Activated CD4-positive, alpha-beta memory T cell treated with anti-CD3 and anti-CD28 coated beads, Interleukin-2, amount 10 ng/mL, durations not matched to agents 7 days and 5 days (primary cell): Measurements from ENCODE around the gene TM6SF1. TPM values are rescaled to one million over a fixed set of nuclear protein-coding genes. Genes with fewer than 3 reads are reported as not detected.

ENCODE experiments used
- CTCF ChIA-PET: fragments of 350-600 bp; sonication (Branson Sonifier 250); formaldehyde crosslinking; loops from one replicate; lab custom pipeline; 2021; ENCODE audit warnings: antibody characterized with exemption, inconsistent platforms; lab: Charles Lee
- POLR2A ChIA-PET: fragments of 350-600 bp; sonication (Branson Sonifier 250); formaldehyde crosslinking; loops from one replicate; lab custom pipeline; 2021; ENCODE audit warnings: antibody characterized with exemption; lab: Charles Lee
- DNase-seq: peaks from one replicate; pipeline ENCODE4 v3.0.0-alpha.2; 2020
- H3K27ac Mint-ChIP-seq: one replicate; pipeline ENCODE4 v1.8.0; 2021; ENCODE audit warnings: mild to moderate bottlenecking, mixed read lengths
- H3K27me3 Mint-ChIP-seq: one replicate; pipeline ENCODE4 v1.8.0; 2021; ENCODE audit warnings: mixed read lengths
- H3K36me3 Mint-ChIP-seq: one replicate; pipeline ENCODE4 v1.8.0; 2021; ENCODE audit warnings: low read depth, mixed read lengths
- H3K4me1 Mint-ChIP-seq: one replicate; pipeline ENCODE4 v1.8.0; 2021; ENCODE audit warnings: mixed read lengths
- H3K4me3 Mint-ChIP-seq: one replicate; pipeline ENCODE4 v1.8.0; 2021; ENCODE audit warnings: mild to moderate bottlenecking, mixed read lengths
- H3K9me3 Mint-ChIP-seq: one replicate; pipeline ENCODE4 v1.8.0; 2021; ENCODE audit warnings: mixed read lengths
- total RNA-seq, 2 experiments: library from RNA; stranded (reverse); gene quantifications; one replicate each; pipeline ENCODE4 v1.2.3, GENCODE V29; 2021

Gene TM6SF1
- total RNA-seq: 10 to 100 TPM; 20.4 to 22.0 TPM

DNA sequence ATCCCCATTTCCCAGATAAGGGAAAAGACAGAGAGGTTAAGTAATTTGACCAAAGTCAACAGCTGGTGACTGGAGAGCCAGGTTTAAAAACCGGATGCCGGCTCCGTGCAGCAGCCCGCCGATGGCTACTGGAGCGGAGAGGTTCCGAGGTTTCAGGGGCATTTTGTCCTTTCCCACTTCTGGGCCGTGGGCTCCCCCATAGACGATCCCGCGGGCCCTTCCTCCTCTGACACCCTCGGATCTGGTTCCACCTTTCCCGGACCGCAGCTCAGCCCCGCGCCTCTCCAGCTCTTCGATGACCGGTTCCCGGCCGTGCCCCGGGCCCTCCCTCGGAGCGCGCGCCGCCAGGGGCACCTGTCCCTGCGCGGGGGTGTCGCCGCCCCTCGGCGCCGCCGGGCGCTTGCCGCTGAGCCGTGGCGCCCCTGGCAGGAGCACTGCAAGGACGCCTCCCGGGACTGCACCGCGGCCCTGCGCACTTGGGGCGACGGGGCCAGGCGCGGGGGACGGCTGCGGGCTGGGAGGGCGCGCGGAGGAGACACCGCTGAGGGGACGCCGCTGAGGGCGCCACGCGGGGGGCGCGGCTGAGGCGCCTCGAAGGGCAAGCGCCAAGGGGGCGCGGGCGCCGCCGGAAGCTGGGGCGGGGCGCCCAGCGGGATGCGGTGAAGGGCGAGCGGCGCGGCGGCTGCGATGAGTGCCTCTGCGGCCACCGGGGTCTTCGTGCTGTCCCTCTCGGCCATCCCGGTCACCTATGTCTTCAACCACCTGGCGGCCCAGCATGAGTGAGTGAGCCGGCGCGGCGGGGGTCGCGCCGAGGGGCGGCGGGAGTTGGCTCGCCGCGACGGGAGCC, at the start of gene TM6SF1:
Gene TM6SF1, plus strand, starts transcription at position 652 of the 847 bp plus-strand sequence. Its CDS starts 36 bp downstream, at position 688.
- peak within 1 kb of the TSS; percentile 98 for H3K4me3 Mint-ChIP-seq
- H3K27ac Mint-ChIP-seq: peak within 1 kb of the TSS; percentile 90
- peak; percentile 46 for DNase-seq
- peaks cover 35% of the 10 kb centered on the region for H3K36me3 Mint-ChIP-seq
- no peaks in the 10 kb centered on the region for H3K9me3 Mint-ChIP-seq
- POLR2A ChIA-PET: interaction anchor here (0.6 to 2.0 kb wide), 8 partner anchors 9 to 567 kb away, joined by 3 to 8 read pairs (median 4); partner anchors contain the start of genes BTBD1, C15orf40 and RPS17
- peaks cover 41% of the 10 kb centered on the region for H3K27me3 Mint-ChIP-seq
- H3K4me1 Mint-ChIP-seq: peaks cover 32% of the 10 kb centered on the region
- CTCF ChIA-PET: interaction anchor here (1.1 kb wide), 2 partner anchors 13 to 95 kb away, joined by 3 to 4 read pairs; no protein-coding TSS in a partner anchor

DNA sequence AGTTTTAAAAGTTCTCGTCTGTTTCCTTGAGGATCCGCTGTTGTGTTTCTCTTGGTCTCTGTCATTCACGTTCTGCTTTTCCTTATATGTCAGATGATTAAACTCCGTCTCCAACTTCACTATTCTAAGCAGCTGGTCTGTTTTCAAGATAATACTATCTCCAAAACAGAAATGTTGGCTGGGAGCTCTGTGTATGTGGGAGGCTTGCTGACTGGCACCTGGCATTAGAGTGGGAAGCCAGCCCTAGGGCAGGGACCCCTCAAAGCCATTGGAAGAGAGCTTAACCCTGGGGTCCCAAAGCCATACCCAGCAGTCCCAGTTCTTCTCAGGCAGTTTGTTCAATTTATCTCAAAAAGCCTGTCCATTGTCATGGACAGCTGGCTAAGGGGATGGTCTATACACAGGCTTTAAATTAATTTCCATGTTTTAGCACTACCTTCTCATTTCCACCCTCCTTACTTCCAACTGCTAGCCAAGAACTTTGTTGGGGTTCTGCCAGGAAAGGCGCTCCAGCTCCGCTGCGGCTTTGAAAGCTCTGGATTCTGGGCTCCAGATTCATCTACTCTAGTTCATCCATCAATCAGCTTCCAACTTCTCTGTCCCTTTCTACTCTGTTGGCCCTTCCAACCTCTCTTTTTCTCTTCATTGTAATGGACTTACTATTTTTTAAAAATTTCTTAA, 49.6 kb upstream of the TM6SF1 start:
- Mint-ChIP-seq H3K36me3 (peaks cover 31% of the 10 kb centered on the region), H3K27ac (no peak overlapping the region), H3K4me1 (peaks cover 19% of the 10 kb centered on the region), H3K27me3 (no peaks in the 10 kb centered on the region), H3K4me3 (no peak overlapping the region), H3K9me3 (no peaks in the 10 kb centered on the region)
- ChIA-PET CTCF (interaction anchor here (2.5 kb wide), 1 partner anchor 47 kb away, joined by 8 read pairs; the partner anchor contains the start of gene C15orf40), POLR2A (interaction anchor here (0.9 to 2.4 kb wide), 3 partner anchors 7 to 26 kb away, joined by 3 to 20 read pairs (median 5); partner anchors contain the start of gene BTBD1)
- no peak for DNase-seq

DNA sequence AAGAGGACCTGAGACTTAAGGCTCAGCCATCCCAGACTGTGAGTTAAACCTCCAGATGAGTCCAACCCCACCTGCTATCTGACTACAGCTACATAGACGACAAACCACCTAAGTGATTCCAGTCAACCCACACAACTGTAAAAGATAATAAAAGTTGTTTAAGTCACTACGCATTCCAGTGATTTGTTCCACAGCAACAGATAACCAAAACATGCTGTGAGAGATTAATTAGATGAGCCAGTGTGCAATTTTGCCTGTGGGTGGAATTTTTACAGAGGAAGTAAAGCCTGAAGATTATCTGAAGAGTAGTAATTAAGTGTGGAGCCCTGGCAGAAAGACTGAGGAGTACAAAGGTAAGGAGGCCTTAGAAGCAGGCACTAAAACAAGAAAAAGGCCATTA, 45.8 kb upstream of the TM6SF1 start:
- POLR2A ChIA-PET: interaction anchor here (1.8 kb wide), 1 partner anchor 311 kb away, joined by 4 read pairs; no protein-coding TSS in a partner anchor
- Mint-ChIP-seq H3K4me1 (peaks cover 26% of the 10 kb centered on the region), H3K4me3 (no peak overlapping the region), H3K27ac (no peak overlapping the region), H3K27me3 (no peaks in the 10 kb centered on the region), H3K36me3 (peaks cover 25% of the 10 kb centered on the region), H3K9me3 (no peaks in the 10 kb centered on the region)
- CTCF ChIA-PET: interaction anchor here (0.6 to 1.2 kb wide), 2 partner anchors 51 to 69 kb away, joined by 4 to 6 read pairs; no protein-coding TSS in a partner anchor
- DNase-seq: no peak

DNA sequence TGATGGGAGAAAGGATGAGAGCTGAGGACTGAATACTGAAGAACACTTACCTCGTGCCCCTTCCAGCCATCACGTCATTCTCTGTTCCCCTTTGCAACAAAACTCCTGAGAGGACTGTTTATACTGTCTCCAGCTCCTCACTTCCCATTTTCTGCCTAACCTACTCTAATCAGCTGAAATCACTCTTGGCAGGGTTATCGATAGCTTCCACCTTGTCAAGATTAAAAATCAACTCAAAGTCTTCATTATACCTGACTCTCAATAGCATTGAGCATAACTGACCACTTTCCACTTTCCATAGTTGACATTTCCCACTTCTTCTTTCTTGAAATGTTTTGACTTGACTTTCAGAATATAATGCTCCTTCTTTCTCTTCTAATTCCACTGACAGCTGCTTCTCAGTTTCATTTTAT, 44.7 kb upstream of the TM6SF1 start:
- peaks cover 19% of the 10 kb centered on the region for H3K4me1 Mint-ChIP-seq
- no peaks in the 10 kb centered on the region for H3K9me3 Mint-ChIP-seq
- ChIA-PET CTCF (interaction anchor here (1.2 kb wide), 2 partner anchors 52 to 63 kb away, joined by 3 to 4 read pairs; no protein-coding TSS in a partner anchor), POLR2A (interaction anchor here (0.8 to 1.8 kb wide), 8 partner anchors 9 to 523 kb away, joined by 3 to 6 read pairs (median 4); partner anchors contain the start of genes RPS17 and TM6SF1)
- DNase-seq: no peak
- peaks cover 17% of the 10 kb centered on the region for H3K36me3 Mint-ChIP-seq
- no peak overlapping the region for H3K27ac Mint-ChIP-seq
- no peak overlapping the region for H3K4me3 Mint-ChIP-seq
- H3K27me3 Mint-ChIP-seq: no peaks in the 10 kb centered on the region

DNA sequence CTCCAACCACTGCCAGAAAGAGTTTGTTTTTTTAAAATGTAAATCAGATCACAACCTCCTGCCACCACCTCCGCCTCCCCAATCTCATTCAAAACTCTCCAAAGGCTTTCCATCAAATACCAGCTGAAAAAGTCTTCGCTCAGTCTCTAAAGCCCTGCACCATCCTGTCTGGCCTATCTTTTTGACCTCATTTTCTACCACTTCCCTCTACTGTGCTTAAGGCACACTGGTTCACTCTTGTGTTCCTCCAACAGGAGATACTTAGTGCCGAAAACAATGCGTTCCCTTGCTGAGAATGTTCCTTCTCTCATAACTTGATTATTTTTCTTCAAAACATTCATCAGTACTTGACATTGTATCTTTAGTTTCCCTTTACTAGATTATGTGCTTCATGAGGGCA, 43.9 kb upstream of the TM6SF1 start:
- Mint-ChIP-seq H3K36me3 (peaks cover 16% of the 10 kb centered on the region), H3K27ac (no peak overlapping the region)
- POLR2A ChIA-PET: interaction anchor here (0.8 to 1.8 kb wide), 5 partner anchors 29 to 524 kb away, joined by 3 to 6 read pairs (median 4); partner anchors contain the start of gene RPS17

DNA sequence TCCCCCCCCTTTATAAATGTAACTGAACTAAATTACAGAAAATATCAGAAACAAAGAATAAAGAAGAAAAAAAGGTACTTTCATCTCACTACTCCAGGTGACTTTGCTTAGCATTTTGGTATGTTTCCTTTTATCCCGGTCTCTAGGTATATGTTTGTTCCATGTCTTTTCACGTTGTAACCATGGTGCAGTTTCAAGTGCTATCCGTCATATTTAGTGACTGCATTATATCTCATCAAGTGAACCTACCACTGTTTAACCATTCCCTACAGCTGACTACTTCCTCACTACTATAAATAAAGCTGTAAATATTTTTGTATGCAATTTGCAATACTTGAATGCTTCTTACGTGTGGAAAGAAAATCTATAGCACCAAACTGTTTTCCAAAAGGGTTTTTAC, 42.6 kb upstream of the TM6SF1 start:
- DNase-seq: no peak
- ChIA-PET CTCF (interaction anchor here (1.1 to 1.4 kb wide), 2 partner anchors 53 to 54 kb away, joined by 3 to 4 read pairs; no protein-coding TSS in a partner anchor), POLR2A (interaction anchor here (0.9 to 1.9 kb wide), 7 partner anchors 8 to 255 kb away, joined by 3 to 8 read pairs (median 3); partner anchors contain the start of genes C15orf40, RAMAC, TM6SF1 and WHAMM)
- H3K9me3 Mint-ChIP-seq: peaks cover 5% of the 10 kb centered on the region
- peaks cover 20% of the 10 kb centered on the region for H3K4me1 Mint-ChIP-seq
- H3K36me3 Mint-ChIP-seq: peaks cover 20% of the 10 kb centered on the region
- H3K27me3 Mint-ChIP-seq: no peaks in the 10 kb centered on the region
- H3K27ac Mint-ChIP-seq: peak overlapping the region; percentile 76
- no peak overlapping the region for H3K4me3 Mint-ChIP-seq

More for the DNA sequence above, 43.9 kb upstream of the TM6SF1 start:
- Mint-ChIP-seq H3K27me3 (no peaks in the 10 kb centered on the region), H3K9me3 (no peaks in the 10 kb centered on the region), H3K4me3 (no peak overlapping the region), H3K4me1 (peaks cover 22% of the 10 kb centered on the region)
- CTCF ChIA-PET: interaction anchor here (1.2 kb wide), 1 partner anchor 63 kb away, joined by 3 read pairs; no protein-coding TSS in a partner anchor
- DNase-seq: no peak

DNA sequence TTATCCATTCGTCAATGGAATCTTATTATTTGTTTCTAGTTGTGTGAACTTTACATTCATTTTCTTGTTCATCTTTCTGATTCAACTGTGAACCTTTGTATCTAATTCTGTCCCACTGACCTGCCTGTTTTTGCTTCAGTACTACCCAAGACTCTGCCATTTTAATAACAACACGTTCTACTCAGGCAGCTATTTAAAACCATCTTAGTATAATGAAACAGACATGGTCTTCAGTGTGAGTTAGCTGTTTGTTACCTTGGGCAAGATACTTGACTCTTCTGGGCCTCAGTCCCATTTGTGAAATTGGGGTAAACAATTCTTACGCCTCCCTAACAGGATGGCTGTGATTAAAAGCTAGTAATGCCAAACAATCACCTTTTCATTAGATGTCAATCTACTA, 42.0 kb upstream of the TM6SF1 start:
- Mint-ChIP-seq H3K27ac (peak overlapping the region; percentile 76), H3K36me3 (peaks cover 22% of the 10 kb centered on the region), H3K9me3 (peaks cover 5% of the 10 kb centered on the region), H3K4me1 (peaks cover 20% of the 10 kb centered on the region), H3K4me3 (no peak overlapping the region), H3K27me3 (no peaks in the 10 kb centered on the region)
- CTCF ChIA-PET: interaction anchor here (0.9 to 1.4 kb wide), 3 partner anchors 53 to 183 kb away, joined by 3 to 4 read pairs (median 3); no protein-coding TSS in a partner anchor
- no peak for DNase-seq
- POLR2A ChIA-PET: interaction anchor here (0.9 to 1.9 kb wide), 6 partner anchors 8 to 256 kb away, joined by 3 to 8 read pairs (median 4); partner anchors contain the start of genes RAMAC, TM6SF1 and WHAMM

DNA sequence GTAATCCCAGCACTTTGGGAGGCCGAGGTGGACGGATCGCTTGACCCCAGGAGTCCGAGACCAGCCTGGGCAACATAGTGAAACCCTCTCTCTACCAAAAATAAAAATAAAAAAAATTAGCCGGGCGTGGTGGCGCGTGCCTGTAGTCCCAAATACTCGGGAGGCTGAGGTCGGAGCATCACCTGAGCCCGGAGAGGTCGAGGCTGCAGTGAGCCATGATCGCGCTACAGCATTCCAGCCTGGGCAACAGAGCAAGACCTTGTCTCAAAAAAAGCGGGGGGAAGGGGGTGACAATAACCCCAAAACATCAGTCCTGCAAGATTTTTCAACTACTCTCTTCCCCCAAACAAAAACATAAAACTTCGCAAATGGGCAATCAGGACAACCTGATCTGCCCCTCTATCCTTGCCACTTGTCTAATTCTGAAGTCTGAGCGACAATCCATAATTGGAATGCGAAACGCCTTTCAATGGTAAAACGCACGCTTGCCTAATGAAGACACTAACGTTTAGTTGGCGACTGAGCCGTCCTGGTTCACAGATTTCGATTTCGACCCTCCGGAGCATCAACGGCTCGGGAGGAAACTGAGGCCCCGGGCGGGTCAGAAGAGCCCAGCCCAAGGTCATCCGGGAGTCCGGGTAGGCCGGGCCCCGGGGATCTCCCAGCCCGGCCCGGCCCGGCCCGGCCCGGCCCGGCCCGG, 41.3 kb upstream of the TM6SF1 start:
- peak overlapping the region; percentile 76 for H3K27ac Mint-ChIP-seq
- ChIA-PET POLR2A (interaction anchor here (0.9 to 2.0 kb wide), 16 partner anchors 9 to 526 kb away, joined by 3 to 20 read pairs (median 4); partner anchors contain the start of genes C15orf40, RAMAC, RPS17 and TM6SF1), CTCF (interaction anchor here (0.9 to 3.3 kb wide), 4 partner anchors 9 to 182 kb away, joined by 3 to 19 read pairs (median 4); partner anchors contain the start of gene C15orf40)
- H3K27me3 Mint-ChIP-seq: no peaks in the 10 kb centered on the region
- H3K9me3 Mint-ChIP-seq: peaks cover 7% of the 10 kb centered on the region
- DNase-seq: no peak
- no peak overlapping the region for H3K4me3 Mint-ChIP-seq
- peaks cover 22% of the 10 kb centered on the region for H3K36me3 Mint-ChIP-seq
- H3K4me1 Mint-ChIP-seq: peaks cover 20% of the 10 kb centered on the region

DNA sequence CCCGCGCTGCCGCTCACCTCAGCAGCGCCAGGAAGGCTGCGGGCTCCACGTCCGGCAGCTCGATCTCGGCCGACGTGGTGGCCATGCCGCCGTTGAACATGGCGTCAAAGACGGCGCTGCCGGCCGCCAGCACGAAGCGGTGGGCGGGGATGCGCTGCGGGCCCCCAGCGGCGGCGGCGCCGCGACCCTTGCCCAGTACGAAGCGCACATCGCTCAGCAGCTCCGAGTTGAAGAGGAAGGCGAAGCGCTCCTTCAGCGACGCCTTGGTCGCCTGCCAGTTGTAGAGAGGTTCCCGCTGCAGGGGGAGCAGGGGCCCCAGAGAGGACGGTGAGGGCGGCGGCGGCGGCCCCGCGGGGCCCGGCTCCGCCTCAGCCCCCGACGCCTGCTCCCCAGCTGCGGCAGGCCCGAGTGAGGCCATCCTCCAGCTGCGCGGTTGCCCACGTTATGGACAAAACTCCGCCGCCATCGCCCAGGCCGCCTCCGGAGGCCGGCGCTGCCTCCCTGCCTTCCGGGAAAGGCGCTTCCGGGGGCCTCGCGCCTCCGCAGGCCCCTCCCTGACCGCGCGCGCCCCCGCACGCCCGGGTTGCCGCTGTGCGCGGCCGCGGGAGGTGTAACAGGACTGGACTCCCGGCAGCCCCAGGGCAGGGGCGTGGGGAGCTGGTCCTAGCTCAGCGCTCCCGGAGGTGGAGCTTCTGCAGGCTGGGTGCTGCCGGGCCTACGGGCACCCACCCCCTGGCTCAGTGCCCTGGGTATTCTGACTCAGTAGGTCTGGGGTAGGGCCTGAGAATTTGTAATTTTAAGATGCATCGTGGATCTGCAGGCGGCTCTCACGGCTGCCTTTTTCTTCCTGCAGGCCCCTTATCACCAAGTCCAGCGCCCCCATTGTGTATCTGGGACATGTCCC, 40.5 kb upstream of the TM6SF1 start, which contains the start of gene BTBD1:
Gene BTBD1, minus strand, starts transcription at position 519 of the 904 bp plus-strand sequence. Its CDS starts 101 bp downstream, at position 418.
- ChIA-PET CTCF (interaction anchor here (1.3 to 3.3 kb wide), 3 partner anchors 10 to 98 kb away, joined by 3 to 19 read pairs (median 6); partner anchors contain the start of gene C15orf40), POLR2A (interaction anchor here (0.6 to 2.0 kb wide), 15 partner anchors 10 to 527 kb away, joined by 3 to 20 read pairs (median 4); partner anchors contain the start of genes C15orf40, RAMAC, RPS17 and TM6SF1)
- H3K4me1 Mint-ChIP-seq: peaks cover 20% of the 10 kb centered on the region
- peak; percentile 87 for DNase-seq
- peak within 1 kb of the TSS; percentile 49 for H3K4me3 Mint-ChIP-seq
- H3K36me3 Mint-ChIP-seq: peaks cover 22% of the 10 kb centered on the region
- H3K9me3 Mint-ChIP-seq: peaks cover 7% of the 10 kb centered on the region
- no peaks in the 10 kb centered on the region for H3K27me3 Mint-ChIP-seq
- peak within 1 kb of the TSS; percentile 76 for H3K27ac Mint-ChIP-seq

DNA sequence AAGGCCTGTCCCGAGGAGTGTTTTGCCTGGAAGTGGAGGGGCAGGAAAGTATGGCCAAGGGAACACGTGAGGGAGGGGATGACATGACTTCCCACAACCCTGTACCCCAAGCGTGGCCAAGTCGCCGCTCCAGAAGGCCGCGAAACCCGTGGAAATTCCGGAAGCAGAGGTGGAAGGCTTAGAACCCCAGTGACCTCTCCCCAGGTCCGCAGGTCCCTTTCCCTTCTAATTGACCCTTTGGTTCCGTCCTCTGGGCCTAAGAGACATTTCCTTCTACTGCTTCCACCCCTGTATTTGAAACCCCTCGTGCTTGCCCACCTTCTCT, 39.8 kb upstream of the TM6SF1 start:
- ChIA-PET CTCF (interaction anchor here (0.9 to 3.3 kb wide), 4 partner anchors 11 to 532 kb away, joined by 3 to 19 read pairs (median 4); partner anchors contain the start of gene C15orf40), POLR2A (interaction anchor here (0.6 to 2.0 kb wide), 12 partner anchors 10 to 527 kb away, joined by 3 to 20 read pairs (median 7); partner anchors contain the start of genes C15orf40, RAMAC, RPS17 and TM6SF1)
- no peak for DNase-seq
- H3K27me3 Mint-ChIP-seq: peaks cover 2% of the 10 kb centered on the region
- peaks cover 22% of the 10 kb centered on the region for H3K36me3 Mint-ChIP-seq
- H3K4me3 Mint-ChIP-seq: no peak overlapping the region
- H3K27ac Mint-ChIP-seq: peak overlapping the region; percentile 53
- peaks cover 20% of the 10 kb centered on the region for H3K4me1 Mint-ChIP-seq
- H3K9me3 Mint-ChIP-seq: peaks cover 7% of the 10 kb centered on the region
